ENCODE measurements around the gene NCL. TPM values are rescaled to one million over a fixed set of nuclear protein-coding genes. Genes with fewer than 3 reads are reported as not detected.

NCL gene, protein sequence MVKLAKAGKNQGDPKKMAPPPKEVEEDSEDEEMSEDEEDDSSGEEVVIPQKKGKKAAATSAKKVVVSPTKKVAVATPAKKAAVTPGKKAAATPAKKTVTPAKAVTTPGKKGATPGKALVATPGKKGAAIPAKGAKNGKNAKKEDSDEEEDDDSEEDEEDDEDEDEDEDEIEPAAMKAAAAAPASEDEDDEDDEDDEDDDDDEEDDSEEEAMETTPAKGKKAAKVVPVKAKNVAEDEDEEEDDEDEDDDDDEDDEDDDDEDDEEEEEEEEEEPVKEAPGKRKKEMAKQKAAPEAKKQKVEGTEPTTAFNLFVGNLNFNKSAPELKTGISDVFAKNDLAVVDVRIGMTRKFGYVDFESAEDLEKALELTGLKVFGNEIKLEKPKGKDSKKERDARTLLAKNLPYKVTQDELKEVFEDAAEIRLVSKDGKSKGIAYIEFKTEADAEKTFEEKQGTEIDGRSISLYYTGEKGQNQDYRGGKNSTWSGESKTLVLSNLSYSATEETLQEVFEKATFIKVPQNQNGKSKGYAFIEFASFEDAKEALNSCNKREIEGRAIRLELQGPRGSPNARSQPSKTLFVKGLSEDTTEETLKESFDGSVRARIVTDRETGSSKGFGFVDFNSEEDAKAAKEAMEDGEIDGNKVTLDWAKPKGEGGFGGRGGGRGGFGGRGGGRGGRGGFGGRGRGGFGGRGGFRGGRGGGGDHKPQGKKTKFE
- 148 and 165 TPM in 2 replicates for total RNA-seq
- 202 TPM for polyA plus RNA-seq (2012)

DNA sequence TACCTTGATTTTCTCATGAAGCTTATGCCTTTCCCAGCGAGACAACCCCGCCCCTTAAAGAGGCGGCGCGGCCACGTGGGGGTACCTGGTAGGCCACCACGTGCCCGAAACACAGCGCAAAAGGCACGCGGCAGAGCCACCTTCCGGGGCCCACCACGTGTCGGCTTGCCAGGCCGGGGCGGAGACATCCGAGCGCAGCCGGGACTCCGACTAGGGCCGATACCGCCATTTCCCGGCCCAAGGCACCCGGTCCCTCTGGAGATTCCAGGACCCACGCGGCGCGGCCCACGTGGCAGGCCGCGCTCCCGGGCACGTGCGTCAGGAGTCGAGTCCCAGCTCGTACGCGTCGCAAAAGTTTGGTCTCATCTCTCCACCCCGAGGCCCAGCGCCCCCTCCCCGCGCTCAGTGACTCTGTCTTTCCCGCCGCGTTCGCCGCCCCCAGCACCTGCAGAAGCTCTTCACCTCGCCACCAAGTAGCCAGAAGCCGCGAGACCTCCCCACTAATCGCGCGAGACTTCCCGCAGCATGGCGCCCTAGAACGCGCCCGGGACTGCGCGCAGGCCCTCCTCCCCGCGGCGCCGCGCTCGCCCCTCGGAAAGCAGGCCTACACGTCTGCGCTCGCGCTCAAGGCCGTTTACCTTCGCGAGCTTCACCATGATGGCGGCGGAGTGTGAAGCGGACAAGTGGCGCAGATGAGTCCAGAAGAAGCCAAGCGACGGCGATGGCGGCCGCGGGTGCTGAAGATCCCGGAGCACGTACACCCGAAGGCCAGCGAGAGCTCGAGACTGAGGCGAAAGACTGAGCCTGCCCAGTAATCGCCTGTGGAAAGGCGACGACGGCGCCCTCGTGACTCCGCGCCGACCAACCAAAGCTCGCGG is at the start of gene NCL:
Gene NCL (minus strand): TSS at position 787 of the 878 bp plus-strand sequence. CDS start 131 bp downstream, at position 656.
- peak; percentile 98 for DNase-seq (ENCODE audit: low read depth)

- no peak for DNase-seq (ENCODE audit: low read depth)
Measured at GRCh38 chr2:231513746-231514224, 49.5 kb upstream of the NCL start.

GRCh38 chr2:231512222-231512621 is 47.9 kb upstream of the NCL start:
- peak; percentile 24 for DNase-seq (ENCODE audit: low read depth)

- DNase-seq (ENCODE audit: low read depth): no peak
Measured at GRCh38 chr2:231503766-231504165, 39.5 kb upstream of the NCL start.

GRCh38 chr2:231502596-231502995 is 38.3 kb upstream of the NCL start:
- DNase-seq (ENCODE audit: low read depth): no peak

- no peak for DNase-seq (ENCODE audit: low read depth)
Measured at GRCh38 chr2:231497651-231498050, 33.4 kb upstream of the NCL start.

- DNase-seq (ENCODE audit: low read depth): no peak
Measured at GRCh38 chr2:231494669-231495068, 30.4 kb upstream of the NCL start.

- no peak for DNase-seq (ENCODE audit: low read depth)
Measured at GRCh38 chr2:231490801-231491200, 26.5 kb upstream of the NCL start.

DNA sequence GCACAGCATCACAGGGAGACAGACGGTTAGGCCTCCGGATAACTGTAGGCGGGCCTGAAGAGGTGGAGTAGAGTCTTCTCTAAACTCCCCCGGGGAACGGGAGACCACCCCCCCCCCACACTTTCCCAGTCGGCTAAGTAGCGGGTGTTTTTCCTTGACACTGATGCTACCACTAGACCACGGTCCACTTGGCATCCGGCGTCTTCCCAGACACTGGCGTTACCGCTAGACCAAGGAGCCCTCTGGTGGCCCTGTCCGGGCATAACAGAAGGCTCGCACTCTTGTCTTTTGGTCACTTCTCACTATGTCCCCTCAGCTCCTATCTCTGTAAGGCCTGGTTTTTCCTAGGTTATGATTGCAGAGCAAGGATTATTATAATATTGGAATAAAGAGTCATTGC is 25.7 kb upstream of the NCL start:
- no peak for DNase-seq (ENCODE audit: low read depth)

DNA sequence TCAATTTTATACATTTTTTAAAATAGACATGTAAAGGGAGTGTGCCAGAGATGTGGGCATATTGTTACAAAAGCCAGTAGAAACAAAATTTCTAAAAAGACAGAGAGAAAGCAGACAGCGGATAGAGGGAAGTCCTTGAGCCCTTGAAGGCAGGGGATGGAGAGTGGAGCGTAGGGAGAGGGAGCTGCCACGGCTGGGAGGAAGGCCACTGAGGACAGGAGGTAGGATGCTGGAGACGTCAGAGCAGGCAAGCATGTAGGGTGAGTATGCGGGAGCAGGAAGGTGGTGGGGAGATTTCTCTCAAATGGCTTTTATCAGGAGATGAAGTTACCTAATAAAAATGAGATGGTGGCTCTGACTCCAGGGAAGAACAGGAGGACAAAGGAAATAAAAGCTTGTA is 24.0 kb upstream of the NCL start:
- no peak for DNase-seq (ENCODE audit: low read depth)

DNA sequence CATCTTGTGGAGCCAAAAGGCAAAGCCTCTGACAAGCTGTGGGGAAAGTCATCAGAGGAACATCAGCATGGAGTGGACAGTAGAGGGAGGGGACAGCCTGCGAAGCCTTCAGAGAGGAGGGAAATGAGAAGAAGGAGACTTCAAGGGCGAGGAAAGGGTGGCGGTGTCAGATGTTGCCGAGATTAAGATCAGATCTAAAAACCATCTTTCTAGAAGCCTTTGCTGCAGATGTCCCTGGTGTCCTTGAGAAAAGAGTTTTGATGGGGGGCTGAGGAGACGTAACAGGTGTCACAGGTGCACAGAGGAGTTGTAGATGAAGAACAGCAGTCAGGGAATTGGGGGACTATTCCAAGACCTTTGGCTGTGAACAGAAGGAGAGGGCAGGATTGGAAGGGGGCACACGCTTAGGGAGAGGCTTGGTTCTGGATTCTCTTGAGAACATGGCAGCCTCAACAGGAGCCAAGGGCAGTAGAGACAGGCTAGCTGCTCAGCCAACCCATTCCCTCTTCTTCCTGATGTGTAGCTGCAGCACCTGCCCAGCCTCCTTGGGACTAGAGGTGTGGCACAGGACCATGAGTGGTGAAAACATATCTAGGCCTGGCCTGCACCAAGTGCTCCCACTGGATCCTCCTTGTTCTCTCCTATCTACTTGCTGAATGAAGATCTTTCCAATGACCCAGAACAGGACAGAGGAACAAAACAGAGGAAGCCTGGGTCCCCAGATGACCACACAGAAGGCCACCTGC is 22.7 kb upstream of the NCL start:
- DNase-seq (ENCODE audit: low read depth): no peak

DNA sequence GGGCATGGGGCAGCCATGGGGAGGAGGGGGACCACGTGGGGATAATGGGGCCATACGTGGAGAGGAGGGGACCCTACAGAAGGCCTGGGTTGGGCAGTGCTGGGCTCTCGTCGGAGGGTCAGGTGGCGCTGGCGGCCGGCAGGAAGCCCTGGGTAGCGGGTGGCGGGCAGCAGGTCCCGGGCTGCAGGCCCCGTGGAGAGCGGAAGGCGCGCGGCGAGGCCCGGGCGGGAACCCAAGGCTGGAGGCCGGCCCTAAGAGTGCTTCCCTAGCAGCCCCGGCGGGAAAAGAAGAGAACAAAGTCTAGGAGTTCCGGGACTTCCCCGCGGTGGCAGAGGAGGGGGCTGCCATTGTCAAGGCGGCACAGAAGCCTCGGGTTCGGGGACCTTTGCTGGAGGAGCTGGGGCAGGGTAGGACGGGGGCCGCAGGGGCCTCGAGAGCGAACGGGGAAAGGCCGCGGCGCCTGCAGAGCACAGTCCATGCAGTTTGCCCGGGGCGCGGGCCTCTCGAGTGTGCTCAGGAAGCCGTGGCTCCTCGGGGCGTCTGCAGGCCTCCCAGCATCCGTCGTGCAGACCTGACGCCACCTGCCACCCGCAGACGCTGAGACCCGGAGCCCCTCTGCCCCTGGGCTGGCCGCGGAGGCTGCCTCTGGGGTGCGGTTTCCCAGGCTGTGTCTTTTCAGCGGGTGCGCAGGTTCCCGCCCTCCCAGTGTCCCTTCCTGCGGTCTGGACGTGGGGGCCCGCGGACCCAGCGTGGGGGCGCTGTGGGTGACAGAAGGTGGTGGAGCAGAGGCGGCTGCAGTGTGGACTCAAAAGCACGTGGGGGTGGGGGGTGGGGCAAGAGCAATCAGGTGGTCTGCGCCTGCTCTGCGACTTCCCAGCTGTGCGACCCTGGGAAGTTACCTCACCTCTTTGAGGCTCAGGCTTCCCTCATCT is 19.4 kb upstream of the NCL start:
- no peak for DNase-seq (ENCODE audit: low read depth)

GRCh38 chr2:231482806-231483391 is 18.6 kb upstream of the NCL start:
- peak; percentile 63 for DNase-seq (ENCODE audit: low read depth)

DNA sequence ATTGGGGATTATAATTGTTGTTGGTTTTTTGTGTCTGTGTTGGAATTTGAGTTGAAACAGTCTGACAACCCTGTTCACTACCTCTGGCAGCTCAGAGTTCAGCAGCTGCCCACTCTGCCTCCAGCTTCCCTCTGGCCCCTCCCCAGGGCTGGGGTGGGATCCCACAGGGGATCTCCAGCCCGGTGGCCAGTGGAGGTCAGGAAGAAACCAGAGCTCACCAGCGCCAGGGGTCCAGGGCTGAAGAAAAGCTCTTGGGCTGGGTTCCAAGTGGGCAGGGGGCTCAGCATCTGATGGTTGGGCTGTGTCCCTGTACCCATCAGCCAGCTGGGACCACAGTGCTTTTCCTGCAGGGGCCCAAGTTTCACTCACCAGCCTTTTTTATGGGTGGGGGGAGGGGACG is 16.5 kb upstream of the NCL start:
- no peak for DNase-seq (ENCODE audit: low read depth)

DNA sequence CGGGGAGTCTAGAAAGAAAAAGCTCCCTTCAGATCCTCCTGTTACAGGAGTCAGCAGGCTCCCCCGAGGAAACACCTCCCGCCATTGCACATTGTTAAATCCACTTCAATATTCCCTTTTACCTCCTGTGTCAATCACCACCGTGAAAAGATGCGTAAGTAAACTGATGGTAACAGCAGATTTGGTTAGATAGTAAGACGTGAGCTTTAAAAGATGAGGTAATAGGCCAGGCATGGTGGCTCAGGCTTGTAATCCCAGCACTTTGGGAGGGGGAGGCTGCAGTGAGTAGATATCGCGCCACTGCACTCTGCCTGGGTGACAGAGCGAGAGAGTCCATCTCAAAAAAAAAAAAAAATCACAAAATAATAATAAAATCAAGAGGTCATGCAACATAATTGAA is 15.2 kb upstream of the NCL start:
- DNase-seq (ENCODE audit: low read depth): no peak

DNA sequence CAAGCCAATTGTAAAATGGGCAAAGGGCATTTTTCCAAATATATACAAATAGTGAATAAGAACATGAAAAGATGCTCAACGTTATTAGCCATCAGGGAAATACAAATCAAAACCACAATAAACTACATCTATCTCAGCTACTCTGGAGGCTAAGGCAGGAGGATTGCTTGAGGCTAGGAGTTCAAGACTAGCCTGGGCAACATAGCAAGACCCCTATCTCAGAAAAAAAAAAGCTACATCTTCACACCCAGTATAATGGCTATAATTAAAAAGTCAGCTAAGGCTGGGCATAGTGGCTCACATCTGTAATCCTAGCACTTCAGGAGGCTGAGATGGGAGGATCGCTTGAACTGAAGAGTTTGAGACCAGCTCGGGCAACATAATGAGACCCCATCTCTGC is 12.6 kb upstream of the NCL start:
- DNase-seq (ENCODE audit: low read depth): no peak

DNA sequence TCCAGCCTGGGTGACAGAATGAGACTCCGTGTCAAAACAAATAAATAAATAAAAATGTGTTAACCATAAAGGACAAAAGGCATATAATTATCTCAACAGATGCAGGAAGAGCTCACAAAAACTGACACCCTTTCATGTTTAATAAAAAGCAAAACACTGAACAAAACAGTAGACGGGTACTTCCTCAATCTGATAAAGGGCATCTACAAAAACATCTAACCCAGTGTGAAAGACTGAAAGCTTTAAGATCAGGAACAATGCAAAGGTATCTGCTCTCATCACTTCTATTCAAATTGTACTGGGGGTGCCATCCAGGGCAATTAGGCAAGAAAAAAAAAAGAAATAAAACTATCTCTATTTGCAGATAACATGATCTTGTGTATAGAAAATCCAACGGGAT is 11.7 kb upstream of the NCL start:
- DNase-seq (ENCODE audit: low read depth): no peak

DNA sequence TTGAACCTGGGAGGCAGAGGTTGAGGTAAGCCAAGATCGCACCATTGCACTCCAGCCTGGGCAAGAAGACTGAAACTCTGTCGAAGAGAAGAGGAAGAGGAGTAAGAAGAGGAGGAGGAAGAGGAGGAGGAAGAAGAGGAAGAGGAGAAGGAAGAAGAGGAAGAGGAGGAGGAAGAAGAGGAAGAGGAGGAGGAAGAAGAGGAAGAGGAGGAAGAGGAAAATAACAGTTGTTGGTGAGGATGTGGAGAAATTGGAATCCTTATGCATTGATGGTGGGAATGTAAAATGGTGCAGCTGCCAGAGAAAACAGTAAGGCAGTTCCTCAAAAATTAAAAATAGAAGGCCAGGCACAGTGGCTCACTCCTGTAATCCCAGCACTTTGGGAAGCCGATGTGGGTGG is 8.5 kb upstream of the NCL start:
- no peak for DNase-seq (ENCODE audit: low read depth)

DNA sequence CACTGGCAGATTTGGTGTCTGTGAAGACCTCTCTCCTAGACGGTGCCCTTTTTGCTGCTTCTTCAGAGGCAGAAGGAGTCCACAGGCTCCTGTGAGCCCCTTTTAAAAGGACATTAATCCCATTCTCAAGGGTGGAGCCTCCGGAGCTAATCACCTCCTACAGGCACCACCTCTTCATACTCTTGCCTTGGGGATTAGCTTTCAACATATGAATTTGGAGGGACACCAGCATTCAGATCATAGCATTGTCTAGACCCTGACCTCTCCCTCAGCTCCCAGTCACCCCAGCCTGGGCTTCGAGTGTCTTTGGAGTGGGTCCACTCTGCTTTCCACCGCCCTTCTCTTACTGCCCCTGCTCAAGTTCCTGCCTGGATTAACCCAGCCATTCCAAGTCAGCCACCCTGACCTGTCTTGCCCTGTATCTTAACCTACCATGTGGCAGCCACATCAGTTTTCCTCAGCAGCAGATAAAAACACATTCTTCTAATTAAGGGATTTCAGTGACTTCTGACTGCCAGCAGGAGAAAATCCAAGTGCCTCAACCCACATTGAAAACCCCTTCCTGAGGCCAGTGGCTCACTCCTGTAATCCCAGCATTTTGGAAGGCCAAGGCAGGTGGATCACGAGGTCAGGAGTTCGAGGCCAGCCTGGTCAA is 6.1 kb upstream of the NCL start:
- DNase-seq (ENCODE audit: low read depth): no peak
